NK-92 treated with Interleukin-12 subunit alpha and Interleukin-12 subunit beta, amount 100 ng/mL, for 24 hours (cell line): ENCODE results near the gene SEPTIN5.
"Not testable (repeated sequence)": the region's sequence is repeated elsewhere in the genome, so short reads cannot be mapped to it uniquely, and the experiment has no call there.

Experiments used
- DNase-seq: peaks from one replicate; lab custom pipeline; 2025; lab: John Stamatoyannopoulos, UW

Gene SEPTIN5

DNA sequence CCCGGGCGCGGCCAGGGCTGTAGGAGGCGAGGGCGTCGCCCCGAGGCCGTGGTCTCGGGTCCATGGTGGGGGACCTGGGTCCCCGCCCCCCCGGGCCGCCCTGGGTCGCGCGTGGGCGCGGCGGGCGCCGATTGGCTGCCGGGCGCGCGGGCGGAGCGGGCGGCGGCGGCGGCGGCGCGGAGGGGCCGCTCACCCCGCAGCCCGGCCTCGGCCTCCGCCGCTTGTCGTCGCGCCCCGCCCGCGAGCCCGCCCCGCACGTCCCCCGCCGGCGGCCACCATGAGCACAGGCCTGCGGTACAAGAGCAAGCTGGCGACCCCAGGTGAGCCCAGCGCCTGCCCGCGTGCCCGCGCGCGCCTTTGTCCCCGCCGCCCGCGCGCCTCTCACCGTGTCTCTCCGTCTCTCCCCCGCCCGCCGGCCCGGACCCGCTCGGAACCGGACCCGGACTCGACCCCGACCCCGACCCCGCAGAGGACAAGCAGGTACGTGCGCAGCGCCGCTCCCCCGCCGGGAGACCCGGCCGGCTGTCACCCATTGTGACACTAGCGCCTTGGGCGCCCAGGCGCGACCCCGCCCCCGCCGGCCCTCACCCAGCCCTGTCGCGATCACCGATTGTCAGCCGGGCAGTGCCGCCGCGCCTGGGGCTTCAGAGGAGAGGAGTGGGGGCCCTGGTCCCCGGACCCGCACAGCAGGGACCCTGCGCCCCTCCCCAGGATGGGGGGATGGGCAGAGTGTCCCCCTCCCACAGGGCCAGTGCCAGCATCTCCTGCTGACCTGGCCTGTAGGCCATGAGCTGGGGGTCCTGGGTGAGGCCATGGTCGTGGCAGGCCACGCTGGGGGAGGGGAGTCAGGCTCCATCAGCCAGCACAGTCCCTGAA, at the start of gene SEPTIN5:
Gene SEPTIN5, plus strand, starts transcription at position 192 of the 876 bp plus-strand sequence. Its CDS starts 86 bp downstream, at position 278.
- no peak for DNase-seq

DNA sequence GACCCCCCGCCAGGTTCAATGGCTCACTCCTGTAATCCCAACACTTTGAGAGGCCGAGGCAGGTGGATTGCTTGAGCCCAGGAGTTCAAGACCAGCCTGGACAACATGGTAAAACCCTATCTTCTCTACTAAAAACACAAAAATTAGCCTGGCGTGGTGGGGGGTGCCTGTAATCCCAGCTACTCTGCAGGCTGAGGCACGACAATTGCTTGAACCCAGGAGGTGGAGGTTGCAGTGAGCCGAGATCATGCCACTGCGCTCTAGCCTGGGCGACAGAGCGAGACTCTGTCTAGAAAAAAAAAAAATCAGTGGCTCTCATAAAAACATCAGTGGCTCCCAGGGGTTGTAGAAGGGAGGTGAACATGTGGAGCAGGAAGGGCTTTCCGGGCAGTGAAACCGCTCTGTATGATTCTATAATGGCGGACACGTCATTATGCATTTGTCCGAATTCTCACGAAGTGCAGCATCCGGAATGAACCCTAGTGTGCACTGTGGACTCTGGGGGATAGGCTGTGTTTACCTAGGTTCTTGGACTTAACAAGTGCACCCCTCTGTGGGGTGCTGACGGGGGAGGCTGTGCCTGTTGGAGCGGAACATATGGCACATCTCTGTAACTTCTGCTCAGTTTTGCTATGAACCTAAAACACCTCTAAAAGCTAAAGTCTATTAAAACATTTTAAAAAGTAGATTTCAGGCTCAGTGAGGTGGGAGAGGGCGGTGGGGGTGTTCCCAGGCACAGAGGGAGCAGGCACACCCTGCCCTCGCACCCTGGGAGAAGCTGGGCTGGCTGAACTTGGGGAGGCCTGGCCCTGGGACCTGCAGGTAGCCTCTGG, 49.1 kb upstream of the SEPTIN5 start:
- no peak for DNase-seq

DNA sequence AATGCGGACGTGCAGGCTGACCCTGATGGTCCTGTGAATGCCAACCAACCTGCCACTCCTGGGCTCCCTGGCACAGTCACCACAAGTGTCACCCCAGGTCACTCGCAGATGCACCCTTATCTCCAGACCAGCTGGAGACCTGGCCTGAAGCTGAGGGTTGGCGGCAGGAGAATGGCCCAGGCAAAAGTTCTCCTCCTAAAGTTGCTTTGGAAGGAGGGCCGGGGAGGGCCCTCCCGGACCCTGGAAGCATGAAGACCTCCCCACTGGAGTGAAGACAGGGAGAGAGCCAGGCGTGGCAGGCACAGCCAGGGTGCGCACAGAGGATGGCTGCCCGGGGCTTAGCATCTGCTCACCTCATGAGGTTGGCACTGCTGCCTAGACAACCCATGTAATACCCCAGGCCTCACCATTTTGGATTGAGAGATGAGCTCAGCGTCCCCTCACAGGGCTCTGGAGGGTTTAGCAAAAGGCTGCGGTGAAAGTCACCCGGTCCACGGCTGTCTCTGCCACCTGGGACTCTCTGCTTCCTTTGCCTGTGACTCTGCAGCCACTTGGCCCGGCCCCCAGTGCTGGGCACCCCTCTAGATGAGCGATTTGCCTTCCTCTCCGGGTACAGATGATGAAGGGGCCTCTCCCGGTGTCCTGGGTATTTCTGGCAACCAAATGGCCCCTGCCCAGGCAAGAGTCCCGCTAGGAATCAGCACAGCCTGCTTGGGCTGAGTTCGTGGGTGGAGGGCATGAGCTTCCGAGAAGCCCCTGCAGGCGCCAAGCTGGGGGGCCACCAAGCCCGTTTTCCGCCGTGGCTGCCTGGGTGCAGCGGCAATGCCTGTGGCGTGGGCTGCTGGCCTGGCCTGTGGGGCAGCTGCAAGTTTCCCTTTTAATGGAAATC, 48.3 kb upstream of the SEPTIN5 start:
- DNase-seq = no peak

DNA sequence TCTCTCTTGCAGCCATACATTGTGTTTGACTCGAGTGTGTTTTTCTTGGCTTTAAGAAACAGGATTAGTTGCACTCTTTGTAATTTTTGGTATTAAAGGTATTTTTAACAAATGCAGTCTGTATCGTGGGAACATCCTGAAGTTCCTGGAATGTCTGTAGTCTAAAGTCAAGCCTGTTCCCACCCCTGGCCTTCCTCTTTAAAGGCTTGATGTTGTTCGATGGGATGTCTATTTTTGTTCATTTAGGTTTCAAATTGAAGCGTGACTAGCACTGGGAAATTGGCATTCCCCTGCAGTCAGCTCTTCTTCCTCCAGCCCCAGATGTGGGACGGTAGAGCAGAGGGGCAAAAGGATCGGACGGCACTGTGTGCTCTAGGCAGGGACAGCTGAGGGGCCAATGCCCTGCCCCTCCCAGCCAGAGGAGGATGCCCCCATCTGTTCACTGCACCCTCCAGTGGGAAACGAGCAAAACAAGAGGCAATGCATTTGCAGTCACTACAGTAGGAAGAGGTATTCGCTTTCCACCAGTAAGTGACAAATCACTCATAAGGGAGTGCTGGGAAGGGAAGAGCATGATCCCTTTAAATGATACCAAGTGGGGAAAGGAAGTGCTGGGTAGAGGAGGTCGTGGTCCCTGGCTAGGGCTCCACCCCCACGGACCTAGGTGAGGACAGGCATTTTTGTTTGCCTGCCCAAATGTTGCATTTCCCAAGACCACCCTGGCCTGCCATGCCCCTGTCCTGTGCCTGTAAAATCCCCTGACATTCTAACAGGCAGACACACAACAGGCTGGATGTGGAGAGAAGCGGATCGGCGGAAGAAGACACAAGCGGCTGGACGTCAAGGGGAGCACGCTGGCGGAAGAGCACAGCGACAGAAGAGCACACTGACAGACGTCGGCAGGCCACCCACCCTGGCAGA, 47.4 kb upstream of the SEPTIN5 start:
- no peak for DNase-seq

DNA sequence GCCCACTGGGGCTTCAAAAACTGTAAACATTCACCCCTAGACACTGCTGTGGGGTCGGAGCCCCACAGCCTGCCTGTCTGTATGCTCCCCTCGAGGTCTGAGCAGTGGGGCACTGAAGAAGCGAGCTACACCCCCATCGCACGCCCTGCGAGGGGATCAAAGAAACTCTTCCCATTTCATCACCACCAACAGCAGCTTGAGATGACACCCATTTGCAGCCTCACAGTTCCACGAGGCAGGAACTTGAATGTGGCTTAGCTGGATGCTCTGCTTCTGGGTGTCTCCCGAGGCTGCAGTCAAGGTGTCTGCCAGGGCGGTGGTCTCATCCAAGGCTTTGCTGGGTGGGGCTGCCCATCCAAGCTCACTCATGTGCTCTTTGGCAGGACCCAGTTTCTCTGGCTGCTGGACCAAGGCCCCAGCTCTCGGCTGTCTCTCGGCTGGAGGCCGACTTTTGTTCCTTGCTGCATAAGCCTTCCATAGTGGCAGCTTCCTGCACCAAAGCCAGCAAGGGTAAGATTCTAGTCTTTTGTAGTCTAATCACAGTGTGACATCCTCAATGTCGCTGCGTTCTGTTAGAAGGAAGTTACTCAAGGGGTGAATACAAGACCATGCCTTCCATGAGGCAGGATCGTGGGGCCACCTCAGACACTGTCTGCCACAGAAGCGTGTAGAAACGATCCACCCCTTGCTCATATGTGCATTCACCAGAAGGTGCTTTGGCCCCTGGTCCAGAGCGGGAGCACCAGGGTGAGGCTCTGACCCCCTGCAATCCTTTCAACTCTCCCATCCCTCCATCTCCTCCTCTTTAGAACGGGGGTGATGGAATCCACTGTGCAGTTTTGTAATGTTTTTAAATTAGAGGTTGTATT, 46.2 kb upstream of the SEPTIN5 start:
- DNase-seq = no peak

DNA sequence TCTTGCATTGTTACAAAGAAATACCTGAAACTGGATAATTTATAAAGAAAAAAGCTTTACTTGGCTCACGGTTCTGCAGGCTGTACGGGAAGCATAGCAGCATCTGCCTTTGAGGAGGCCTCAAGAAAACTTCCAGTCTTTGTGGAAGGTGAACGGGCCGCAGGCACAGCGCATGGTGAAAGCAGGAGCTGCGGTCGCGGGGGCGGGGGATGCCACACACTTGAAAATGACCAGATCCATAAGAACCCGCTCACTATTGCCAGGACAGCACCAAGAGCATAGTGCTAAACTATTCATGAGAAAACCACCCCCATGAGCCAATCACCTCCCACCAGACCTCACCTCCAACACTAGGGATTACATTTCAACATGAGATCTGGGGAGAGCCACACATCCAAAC, 45.6 kb upstream of the SEPTIN5 start:
- DNase-seq = no peak

DNA sequence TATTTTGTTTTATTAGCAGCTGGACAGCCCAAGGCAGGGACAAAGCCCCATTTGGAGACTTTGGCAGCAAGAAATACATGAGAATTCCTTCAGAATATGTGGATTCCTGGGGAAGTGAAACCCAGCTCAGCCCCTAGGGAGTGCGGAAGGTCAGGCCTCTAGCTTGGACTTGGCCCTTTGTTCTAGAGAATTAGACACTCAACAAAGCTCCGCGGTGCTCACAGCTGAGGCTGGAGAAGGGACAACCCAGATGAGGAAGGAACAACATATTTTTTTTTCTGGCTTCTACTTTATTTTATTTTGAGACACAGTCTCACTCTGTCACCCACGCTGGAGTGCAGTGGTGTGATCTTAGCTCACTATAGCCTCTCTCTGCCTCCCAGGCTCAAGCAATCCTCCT, 44.7 kb upstream of the SEPTIN5 start:
- DNase-seq = no peak

DNA sequence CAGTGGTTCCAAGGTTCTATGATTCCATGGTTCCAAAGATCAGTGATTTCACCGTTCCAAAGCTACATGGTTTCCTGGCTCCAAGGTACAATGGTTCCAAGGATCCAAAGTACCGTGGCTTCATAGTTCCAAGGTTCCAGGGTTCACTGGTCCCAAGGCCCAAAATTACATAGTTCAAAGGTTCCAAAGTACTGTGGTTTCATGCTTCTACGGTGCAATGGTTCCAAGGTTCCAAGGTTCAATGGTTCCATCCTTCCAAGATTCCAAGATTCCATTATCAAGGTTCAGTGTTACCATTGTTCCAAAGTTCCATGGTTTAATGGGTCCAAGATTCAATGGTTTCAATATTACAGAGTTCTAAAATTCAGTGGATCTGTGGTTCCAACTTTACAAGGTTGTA, 43.0 kb upstream of the SEPTIN5 start:
- DNase-seq = no peak

DNA sequence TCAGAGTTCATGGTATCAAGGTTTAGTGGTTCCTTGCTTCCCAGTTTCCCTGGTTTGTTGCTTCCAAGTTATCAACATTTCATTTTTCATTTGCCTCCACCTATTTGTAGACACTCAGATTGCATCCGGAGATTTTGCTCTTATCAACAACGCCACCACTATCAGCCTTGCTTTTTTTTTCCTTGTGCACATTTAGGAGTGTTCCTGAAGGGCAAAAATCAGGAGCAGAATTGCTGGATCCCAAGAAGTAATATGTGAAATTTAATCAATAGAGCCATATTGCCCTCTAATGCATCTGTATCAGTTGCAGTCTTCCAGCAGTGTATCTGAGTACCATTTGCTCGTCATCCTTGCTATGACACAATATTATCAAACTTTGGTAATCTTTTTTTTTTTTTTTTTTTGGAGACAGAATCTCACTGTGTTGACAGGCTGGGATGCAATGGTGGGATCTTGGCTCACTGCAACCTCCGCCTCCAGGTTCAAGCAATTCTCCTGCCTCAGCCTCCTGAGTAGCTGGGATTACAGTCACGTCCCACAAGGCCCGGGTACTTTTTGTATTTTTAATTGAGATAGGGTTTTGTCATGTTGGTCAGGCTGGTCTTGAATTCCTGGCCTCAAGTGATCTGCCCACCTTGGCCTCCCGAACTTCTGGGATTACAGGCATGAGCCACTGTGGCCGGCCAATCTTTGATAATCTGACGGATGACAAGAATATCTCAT, 42.1 kb upstream of the SEPTIN5 start:
- no peak for DNase-seq

DNA sequence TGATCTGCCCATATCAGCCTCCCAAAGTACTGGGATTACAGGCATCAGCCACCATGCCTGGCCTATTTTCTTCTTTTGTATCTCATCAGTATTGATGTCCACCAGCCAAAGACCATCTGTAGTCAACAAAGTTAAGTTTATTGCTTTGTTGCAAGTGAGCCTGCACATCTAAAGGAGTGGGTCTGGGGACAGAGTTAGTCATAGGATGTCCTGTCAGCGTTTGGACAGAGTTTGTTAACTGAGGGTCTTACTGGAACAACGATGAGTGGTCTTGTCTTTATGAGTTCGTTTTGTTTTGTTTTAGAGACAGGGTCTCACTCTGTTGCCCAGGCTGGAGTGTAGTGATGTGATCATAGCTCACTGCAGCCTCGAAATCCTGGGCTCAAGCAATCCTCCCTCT, 40.6 kb upstream of the SEPTIN5 start:
- DNase-seq = no peak

DNA sequence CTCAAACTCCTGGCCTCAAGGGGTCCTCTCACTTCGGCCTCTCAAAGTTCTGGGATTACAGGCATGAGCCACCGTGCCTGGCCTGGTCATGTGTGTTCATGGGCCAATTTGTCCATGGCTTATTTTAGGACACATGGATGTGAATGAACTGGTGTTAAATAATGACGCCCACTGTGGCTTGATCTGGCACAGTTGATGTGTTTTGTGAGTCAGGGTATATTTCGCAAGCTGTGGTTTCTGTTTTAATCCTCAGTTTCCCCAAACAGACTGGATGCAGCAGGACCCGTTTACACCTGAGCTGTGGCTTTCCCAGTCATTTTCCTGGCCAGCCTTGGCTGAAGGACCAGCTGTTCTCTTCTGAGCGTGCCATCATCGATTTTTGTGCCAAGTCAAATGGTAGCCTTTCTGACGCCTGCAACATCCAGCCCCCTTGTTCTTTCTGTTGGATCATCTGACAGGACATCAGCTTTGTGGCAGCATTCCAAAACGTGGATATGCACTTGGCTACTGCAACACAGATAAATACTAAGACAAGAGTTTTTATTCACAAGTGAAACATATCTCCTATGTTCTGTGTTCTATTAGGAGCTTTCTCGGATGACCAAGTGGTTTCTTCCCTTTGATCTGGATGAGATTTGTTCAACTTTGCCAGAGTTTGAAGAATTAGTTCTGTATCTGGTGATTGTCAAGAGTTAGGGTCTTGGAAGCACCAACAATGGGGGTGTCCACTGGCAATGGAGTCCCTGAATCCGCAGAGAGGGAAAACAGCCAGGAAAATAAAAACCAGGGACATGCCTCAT, 40.0 kb upstream of the SEPTIN5 start:
- no peak for DNase-seq

DNA sequence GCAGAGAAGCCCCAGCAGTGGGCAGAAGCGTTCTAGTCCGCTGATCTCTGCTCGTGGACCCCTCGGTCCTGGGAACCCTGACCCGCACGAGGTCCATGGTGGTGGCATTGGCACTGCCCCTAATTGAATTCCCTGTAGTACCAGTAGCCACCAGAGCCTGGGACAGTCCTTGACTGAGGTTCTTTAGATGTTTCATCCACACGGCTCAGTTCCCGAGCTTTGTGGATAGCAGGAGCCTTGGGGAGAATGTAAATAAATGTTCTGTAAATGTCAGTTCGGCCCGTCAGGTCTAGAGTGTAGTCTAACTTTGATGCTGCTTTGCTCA, 39.4 kb upstream of the SEPTIN5 start:
- DNase-seq = no peak

DNA sequence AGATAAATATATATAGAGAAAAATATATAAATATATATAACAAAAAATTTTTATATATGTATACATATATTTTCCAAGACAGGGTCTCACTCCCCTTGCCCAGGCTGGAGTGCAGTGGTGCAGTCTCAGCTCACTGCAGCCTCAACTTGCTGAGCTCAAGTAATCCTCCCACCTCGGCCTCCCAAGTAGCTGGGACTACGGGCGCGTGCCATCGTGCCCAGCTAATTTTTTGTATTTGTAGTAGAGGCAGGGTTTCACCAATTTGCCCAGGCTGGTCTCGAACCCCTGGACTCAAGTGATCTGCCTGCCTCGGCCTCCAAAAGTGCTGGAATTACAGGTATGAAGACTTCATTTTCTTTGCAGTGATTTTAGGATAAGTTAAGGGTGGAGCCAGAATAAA, 38.9 kb upstream of the SEPTIN5 start:
- DNase-seq = no peak

DNA sequence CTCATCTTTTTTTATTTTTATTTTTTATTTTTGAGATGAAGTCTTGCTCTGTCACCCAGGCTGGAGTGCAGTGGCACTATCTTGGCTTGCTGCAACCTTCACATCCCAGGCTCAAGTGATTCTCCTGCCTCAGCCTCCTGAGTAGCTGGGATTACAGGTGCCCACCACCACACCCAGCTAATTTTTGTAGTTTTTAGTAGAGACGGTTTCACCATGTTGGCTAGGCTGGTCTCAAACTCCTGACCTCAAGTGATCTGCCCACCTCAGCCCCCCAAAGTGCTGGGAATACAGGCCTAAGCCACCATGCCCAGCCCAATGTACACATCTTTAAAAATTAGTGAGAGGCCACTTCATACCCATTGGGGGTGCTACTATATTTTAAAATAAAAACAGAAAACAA, 37.9 kb upstream of the SEPTIN5 start:
- DNase-seq = not testable (repeated sequence)

DNA sequence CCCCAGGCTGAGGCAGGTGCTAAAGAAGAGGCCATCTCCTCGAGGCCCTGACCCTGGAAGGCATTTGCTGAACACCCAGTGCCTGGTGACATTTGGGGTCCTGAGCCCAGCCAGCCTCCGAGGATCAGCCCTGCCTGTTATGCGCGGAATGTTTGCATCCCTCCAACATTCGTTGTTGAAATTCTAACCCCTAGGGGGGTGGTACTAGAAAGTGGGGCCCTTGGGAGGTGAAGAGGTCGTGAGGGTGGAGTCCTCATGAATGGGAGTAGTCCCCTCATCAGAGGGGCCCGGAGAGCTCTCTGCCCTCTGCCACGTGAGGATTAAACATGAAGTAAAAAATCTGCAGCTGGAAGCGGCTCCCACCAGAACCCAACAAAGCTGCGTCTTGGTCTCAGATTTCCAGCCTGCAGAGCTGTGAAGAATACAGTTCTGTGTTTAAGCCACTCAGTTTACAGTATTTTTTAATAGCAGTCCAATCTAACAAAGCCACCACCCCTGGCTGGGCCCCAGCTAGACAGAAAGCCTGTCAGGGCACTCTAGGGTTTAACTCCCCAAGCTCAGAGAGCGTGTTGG, 35.3 kb upstream of the SEPTIN5 start:
- no peak for DNase-seq

DNA sequence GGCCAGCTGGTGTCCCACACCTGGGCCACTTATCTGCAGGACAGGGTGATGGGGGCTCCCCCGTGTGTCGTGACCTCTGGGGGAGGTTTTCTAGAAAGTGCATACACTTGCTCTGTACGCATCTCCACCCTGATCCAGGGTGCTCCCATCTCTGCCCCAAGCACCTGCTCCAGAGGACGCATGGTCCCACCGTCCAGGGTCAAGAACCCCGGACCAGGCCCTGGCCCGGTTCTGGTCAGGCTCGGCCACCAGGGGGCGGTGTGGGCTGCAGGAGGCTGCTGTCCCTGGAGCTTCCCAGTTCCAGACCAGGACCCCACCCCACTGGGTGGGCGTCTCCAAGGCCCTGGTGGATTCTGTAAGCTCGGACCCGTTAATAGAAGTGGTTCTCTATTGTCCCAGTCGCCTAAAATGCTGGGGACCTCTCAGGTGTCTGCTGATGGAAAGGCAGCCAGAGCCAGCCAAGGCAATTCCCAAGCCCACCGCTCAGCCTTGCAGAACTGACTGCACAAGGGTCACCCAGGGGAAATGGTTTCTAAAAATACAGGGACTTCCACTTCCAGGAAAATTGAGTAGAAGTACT, 34.7 kb upstream of the SEPTIN5 start:
- DNase-seq = no peak

DNA sequence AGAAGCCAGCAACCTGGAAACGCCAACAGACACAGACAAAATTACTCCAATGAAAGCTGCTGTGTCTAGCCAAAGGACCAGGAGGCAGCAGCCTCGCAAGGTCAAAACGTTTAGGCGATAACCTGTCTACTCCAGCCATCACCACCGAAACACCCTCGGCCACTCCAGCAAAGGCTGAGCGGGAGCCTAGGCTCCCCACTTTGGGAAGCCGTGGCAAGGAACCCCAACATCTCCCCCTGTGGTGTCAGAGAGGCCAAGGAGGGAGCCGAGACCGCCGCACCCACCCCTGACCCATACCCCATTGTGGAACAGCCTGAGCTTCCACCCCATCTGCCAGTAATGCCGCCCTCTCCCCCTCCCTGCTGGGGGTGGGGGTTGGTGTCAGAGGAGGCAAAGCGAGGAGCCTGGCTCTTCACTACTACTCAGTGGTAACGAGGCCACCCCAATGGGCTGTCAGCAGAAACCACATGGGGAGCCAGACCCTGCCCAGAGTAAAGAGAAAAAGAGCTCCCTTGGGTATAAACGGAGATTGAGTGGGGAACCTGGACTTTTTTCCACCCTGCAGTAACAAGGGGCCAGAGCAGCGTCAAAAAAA, 33.9 kb upstream of the SEPTIN5 start:
- no peak for DNase-seq
